ENCODE data around the gene ZFAND3. TPM values are rescaled to one million over a fixed set of nuclear protein-coding genes. Genes with fewer than 3 reads are reported as not detected.

Gene ZFAND3
- total RNA-seq, 1 donor from 2014 or later: 131 TPM

DNA sequence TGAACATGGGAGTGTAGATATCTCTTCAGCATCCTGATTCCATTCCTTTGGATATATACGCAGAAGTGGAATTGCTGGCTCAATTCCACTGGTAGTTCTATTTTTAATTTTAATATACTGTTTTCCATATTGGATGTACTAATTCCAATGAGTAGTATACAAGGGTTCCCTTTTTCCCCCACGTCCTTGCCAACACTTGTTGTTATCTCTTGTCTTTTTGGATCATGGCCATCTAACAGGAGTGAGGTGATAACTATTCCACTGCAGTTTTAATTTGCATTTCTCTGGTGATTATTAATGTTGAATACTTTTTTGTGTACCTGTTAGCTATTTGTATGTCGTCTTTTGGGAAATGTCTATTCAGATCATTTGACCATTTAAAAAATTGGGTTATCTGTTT, 91.5 kb downstream of the ZFAND3 start:
- Histone ChIP-seq H3K4me1 (ENCODE audit: insufficient read depth, low read length) (no peaks in the 10 kb centered on the region), H3K79me2 (ENCODE audit: insufficient read depth, low read length) (peaks cover 89% of the 10 kb centered on the region)
- FAIRE-seq: no peak

DNA sequence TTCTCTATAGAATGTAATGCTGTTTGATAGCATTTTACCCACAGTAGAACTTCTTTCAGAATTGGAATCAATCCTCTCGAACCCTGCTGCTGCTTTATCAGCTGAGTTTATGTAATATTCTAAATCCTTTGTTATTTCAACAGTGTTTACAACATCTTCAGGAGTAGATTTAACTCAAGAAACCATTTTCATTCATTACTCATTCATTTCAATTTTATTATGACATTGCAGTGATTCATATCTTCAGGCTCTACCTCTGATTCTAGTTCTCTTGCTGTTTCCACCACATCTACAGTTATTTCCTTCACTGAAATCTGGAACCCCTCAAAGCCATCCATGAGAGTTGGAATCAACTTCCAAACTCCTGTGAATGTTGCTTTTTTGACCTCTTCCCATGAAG, 93.7 kb downstream of the ZFAND3 start:
- Mint-ChIP-seq H3K4me1 (ENCODE audit: low read depth, unreplicated experiment) (peaks cover 14% of the 10 kb centered on the region), H3K27ac (ENCODE audit: unreplicated experiment) (no peak overlapping the region), H3K4me3 (ENCODE audit: unreplicated experiment) (no peak overlapping the region), H3K36me3 (ENCODE audit: low read depth, unreplicated experiment) (peaks cover 16% of the 10 kb centered on the region), H3K27me3 (ENCODE audit: low read depth, unreplicated experiment) (no peaks in the 10 kb centered on the region), H3K9me3 (ENCODE audit: unreplicated experiment) (peaks cover 5% of the 10 kb centered on the region)
- FAIRE-seq (peak; percentile 5), DNase-seq (ENCODE audit: low read depth) (peak; percentile 12)
- Histone ChIP-seq H3K4me3 (ENCODE audit: insufficient read depth, low read depth, low read length) (no peak overlapping the region), H3K27me3 (ENCODE audit: insufficient read depth, low read length) (no peaks in the 10 kb centered on the region), H3K9ac (ENCODE audit: low read length) (no peak overlapping the region), H4K20me1 (ENCODE audit: insufficient read depth, low read length) (peaks cover 92% of the 10 kb centered on the region), H3K27ac (ENCODE audit: low read depth, low read length) (no peak overlapping the region), H3K4me1 (ENCODE audit: insufficient read depth, low read length) (no peaks in the 10 kb centered on the region), H3K9me3 (ENCODE audit: insufficient read depth, low read depth, low read length) (no peaks in the 10 kb centered on the region), H3K79me2 (ENCODE audit: insufficient read depth, low read length) (peaks cover 89% of the 10 kb centered on the region), H2AFZ (ENCODE audit: low read depth, low read length) (no peak overlapping the region), H3K4me2 (ENCODE audit: low read length) (no peak overlapping the region), H3K36me3 (ENCODE audit: insufficient read depth, low read length) (no peaks in the 10 kb centered on the region)
- TF ChIP-seq EZH2 (IDR thresholded peaks at IDR 0.05; ENCODE audit: insufficient read depth, low read length) (no peak), CTCF (IDR thresholded peaks at IDR 0.05; ENCODE audit: insufficient read depth, low read depth, low read length) (no peak)

More for the DNA sequence above, 91.5 kb downstream of the ZFAND3 start:
- Histone ChIP-seq H3K36me3 (ENCODE audit: insufficient read depth, low read length) (no peaks in the 10 kb centered on the region), H3K27ac (ENCODE audit: low read depth, low read length) (no peak overlapping the region), H2AFZ (ENCODE audit: low read depth, low read length) (no peak overlapping the region), H4K20me1 (ENCODE audit: insufficient read depth, low read length) (peaks cover 91% of the 10 kb centered on the region), H3K27me3 (ENCODE audit: insufficient read depth, low read length) (no peaks in the 10 kb centered on the region), H3K4me3 (ENCODE audit: insufficient read depth, low read depth, low read length) (no peak overlapping the region), H3K9me3 (ENCODE audit: insufficient read depth, low read depth, low read length) (no peaks in the 10 kb centered on the region), H3K9ac (ENCODE audit: low read length) (no peak overlapping the region), H3K4me2 (ENCODE audit: low read length) (no peak overlapping the region)
- no peak overlapping the region for H3K4me3 Mint-ChIP-seq (ENCODE audit: unreplicated experiment)
- peaks cover 5% of the 10 kb centered on the region for H3K9me3 Mint-ChIP-seq (ENCODE audit: unreplicated experiment)
- H3K27ac Mint-ChIP-seq (ENCODE audit: unreplicated experiment): no peak overlapping the region
- TF ChIP-seq CTCF (IDR thresholded peaks at IDR 0.05; ENCODE audit: insufficient read depth, low read depth, low read length) (no peak), EZH2 (IDR thresholded peaks at IDR 0.05; ENCODE audit: insufficient read depth, low read length) (no peak)
- peaks cover 15% of the 10 kb centered on the region for H3K4me1 Mint-ChIP-seq (ENCODE audit: low read depth, unreplicated experiment)
- DNase-seq (ENCODE audit: low read depth): no peak
- no peaks in the 10 kb centered on the region for H3K27me3 Mint-ChIP-seq (ENCODE audit: low read depth, unreplicated experiment)
- H3K36me3 Mint-ChIP-seq (ENCODE audit: low read depth, unreplicated experiment): peaks cover 10% of the 10 kb centered on the region

DNA sequence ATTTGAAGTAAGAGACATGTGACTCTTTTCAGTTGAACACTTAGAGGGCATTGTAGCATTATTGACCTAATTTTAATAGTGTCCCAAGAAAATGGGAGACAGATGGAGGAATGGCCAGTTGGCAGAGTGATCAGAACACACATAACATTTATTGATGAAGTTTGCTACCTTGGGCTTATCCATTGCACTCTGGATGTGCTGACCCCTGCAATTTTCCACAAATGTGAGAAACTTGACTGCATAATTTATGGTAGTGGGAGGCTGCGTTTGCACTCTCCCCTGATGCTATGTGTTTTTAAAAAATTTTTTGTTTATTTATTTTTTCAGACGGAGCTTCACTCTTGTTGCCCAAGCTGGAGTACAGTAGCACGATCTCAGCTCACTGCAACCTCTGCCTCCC, 95.9 kb downstream of the ZFAND3 start:
- H3K27ac Mint-ChIP-seq (ENCODE audit: unreplicated experiment): no peak overlapping the region
- H3K4me1 Mint-ChIP-seq (ENCODE audit: low read depth, unreplicated experiment): peaks cover 20% of the 10 kb centered on the region
- Histone ChIP-seq H3K4me2 (ENCODE audit: low read length) (no peak overlapping the region), H4K20me1 (ENCODE audit: insufficient read depth, low read length) (peaks cover 94% of the 10 kb centered on the region), H3K27ac (ENCODE audit: low read depth, low read length) (no peak overlapping the region), H3K4me1 (ENCODE audit: insufficient read depth, low read length) (no peaks in the 10 kb centered on the region), H3K4me3 (ENCODE audit: insufficient read depth, low read depth, low read length) (no peak overlapping the region), H3K9me3 (ENCODE audit: insufficient read depth, low read depth, low read length) (no peaks in the 10 kb centered on the region), H3K79me2 (ENCODE audit: insufficient read depth, low read length) (peaks cover 91% of the 10 kb centered on the region), H3K9ac (ENCODE audit: low read length) (no peak overlapping the region), H3K27me3 (ENCODE audit: insufficient read depth, low read length) (no peaks in the 10 kb centered on the region), H3K36me3 (ENCODE audit: insufficient read depth, low read length) (no peaks in the 10 kb centered on the region), H2AFZ (ENCODE audit: low read depth, low read length) (no peak overlapping the region)
- no peaks in the 10 kb centered on the region for H3K27me3 Mint-ChIP-seq (ENCODE audit: low read depth, unreplicated experiment)
- H3K9me3 Mint-ChIP-seq (ENCODE audit: unreplicated experiment): peaks cover 5% of the 10 kb centered on the region
- H3K36me3 Mint-ChIP-seq (ENCODE audit: low read depth, unreplicated experiment): peaks cover 16% of the 10 kb centered on the region
- no peak overlapping the region for H3K4me3 Mint-ChIP-seq (ENCODE audit: unreplicated experiment)
- DNase-seq (ENCODE audit: low read depth) (no peak), FAIRE-seq (no peak)
- TF ChIP-seq EZH2 (IDR thresholded peaks at IDR 0.05; ENCODE audit: insufficient read depth, low read length): no peak
- no peak for TF ChIP-seq CTCF (IDR thresholded peaks at IDR 0.05; ENCODE audit: insufficient read depth, low read depth, low read length)

All from astrocyte (in vitro differentiated cells and primary cell).